HG03354 (cell line): ENCODE data around the gene KCTD19.
A peak's percentile ranks its signal among the peaks of the same experiment; 100 is the strongest.

Source experiments
- ATAC-seq: cut with Tn5 transposase; IDR thresholded peaks from one replicate; pipeline ENCODE4 v1.9.1; 2021; ENCODE audit warnings: mild to moderate bottlenecking; ENCODE audit not compliant: unreplicated experiment, poor library complexity, severe bottlenecking

Gene KCTD19

GRCh38 chr16:67264866-67265265, 61.7 kb downstream of the KCTD19 start:
- ATAC-seq: no peak

GRCh38 chr16:67264277-67264676, 62.3 kb downstream of the KCTD19 start:
- no peak for ATAC-seq

- no peak for ATAC-seq
Measured at GRCh38 chr16:67263201-67263600, 63.3 kb downstream of the KCTD19 start.

DNA sequence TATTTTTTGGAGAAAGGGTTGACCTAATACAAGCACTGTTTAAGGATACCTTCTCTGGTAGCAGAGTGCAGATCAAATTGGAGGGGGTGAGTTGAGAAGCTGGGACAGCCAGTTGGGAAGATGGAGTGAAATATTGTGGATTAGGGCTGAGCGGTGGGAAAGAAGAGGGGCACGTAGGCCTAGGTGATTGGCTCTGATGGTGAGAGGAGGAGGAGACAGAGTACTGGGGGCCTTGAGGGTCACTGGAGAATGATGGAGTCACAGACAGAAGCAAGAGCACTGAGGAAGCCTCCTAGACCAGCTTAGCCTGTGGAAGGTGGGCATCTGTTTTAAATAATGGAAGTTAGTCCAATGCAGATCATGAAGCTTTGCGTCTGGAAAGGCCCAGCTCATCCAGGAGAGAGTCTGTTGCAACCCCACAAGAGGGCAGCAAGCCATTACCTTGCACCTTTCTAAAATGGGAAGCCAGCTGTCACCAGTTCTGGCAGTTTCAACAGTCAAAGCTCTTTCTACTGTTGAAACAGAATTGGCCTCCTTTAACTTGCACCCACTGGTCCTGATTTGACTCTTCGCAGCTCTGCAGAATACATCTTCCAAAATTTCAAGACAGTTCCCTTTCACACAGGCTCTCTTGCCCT, 66.0 kb downstream of the KCTD19 start:
- ATAC-seq: no peak

DNA sequence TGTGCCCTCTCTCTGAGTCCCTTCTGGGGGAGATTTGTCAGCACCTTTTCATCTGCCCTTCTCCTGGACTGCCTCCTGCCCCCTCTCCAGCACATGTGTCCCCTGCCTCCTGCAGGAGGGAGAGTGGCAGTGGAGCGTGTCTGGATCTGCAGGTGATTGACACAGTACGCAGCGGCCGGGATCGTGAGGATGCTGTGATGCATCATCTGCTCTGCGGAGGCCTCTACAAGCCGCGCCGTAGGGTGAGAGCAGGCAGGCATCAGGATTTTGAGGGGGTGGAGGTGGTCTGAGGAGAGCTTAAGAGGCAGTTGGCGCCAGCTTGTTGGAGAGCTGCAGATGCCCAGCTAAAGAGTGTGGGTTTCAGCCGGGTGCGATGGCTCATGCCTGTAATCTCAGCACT, 66.8 kb downstream of the KCTD19 start:
- ATAC-seq: no peak

DNA sequence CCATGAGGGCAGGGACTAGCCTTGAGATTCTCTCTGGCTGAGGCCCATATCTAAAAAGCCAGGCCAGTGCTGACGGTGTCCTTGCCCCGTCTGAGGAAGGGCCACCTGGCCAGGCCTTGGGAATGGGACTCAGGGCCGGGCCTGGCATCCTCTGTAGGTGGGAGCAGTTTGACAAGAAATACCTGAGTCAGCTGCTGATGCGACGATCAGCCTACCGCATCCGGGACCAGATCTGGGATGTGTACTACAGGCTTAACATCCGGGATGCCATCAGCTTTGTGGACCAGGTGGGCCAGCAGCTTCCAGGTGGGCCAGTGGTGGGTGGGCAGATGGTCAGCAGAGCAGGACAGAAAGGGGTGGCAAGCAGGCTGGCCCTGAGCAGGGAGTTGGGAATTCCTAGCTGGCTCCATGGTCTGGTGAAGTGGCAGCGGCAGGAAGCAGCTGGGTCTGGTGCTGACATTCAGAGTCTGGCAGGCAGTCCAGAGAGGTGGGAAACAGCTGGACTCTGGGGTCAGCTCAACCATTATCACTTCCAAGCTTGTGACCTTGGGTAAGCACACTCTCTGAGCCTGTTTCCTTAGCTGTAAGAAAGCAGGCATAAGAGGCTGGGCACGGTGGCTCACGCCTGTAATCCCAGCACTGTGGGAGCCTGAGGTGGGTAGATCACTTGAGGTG, 68.2 kb downstream of the KCTD19 start:
- no peak for ATAC-seq

GRCh38 chr16:67257486-67258160, 68.9 kb downstream of the KCTD19 start:
- ATAC-seq: no peak

GRCh38 chr16:67256701-67257230, 69.8 kb downstream of the KCTD19 start:
- no peak for ATAC-seq

- ATAC-seq: no peak
Measured at GRCh38 chr16:67255553-67256221, 70.9 kb downstream of the KCTD19 start.

DNA sequence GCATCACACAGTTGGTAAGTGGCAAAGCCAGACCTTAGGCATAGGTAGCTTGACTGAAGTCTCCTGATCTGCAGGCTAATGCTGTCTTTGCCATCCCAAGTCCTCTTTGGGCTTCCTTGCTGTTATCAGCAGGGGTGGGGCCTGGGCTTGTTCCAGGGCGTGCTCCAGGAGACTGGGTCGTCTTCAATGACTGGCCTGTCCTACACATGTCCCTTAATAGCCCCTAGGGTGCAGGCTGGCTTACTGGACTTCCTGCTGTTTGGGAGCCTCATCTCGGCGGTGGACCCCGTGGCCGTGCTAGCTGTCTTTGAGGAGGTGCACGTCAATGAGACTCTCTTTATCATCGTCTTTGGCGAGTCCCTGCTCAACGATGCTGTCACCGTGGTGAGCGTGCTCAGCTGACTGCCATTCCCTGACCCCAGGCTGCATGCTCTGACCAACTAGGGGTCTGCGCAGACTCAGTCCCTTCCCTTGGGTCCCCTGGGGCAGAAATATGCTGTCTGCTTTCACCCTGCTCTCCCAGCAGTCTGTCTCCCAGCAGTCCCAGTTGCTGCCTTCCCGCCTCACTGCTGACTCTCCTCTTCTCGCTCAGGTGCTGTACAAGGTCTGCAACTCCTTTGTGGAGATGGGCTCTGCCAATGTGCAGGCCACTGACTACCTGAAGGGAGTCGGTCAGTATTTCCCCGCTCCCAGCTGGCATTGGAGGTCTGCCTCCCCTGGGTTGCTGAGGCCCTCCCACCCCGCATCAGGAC, 71.6 kb downstream of the KCTD19 start:
- ATAC-seq: no peak

DNA sequence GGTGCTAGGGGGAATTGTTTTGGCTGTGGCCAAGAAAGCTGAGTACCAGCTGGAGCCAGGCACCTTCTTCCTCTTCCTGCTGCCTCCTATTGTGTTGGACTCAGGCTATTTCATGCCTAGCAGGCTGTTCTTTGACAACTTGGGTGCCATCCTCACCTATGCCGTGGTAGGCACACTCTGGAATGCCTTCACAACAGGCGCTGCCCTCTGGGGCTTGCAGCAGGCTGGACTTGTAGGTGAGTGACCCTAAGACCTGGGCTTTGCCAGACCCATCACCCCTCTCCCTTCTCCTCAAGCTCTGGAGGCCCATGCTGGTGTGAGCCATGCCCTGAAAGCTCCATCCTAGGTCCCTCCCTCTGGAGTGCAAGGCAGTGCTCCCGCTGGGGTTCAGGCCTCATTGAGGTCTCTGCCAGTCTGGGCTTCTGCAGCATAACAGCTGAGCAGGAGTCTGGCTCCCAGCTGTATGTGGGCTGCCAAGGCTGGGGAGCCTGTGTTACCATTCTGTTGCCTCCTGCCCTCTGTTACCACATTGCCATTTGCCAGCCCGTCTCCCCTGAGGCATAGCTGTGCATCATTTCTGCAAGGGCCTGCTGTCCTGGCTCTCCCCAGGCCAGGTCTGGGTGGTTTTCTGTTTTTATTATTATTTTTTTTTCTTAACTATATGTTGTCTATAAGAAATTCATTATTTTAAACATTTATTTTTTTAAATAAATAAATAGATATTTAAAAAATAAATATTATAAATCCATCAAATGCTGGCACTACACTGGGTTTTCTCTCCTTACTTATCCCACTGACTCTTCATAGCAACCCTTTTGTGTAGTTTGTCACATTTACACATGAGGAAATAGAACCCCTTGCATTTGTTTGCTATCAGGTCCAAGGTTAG, 73.7 kb downstream of the KCTD19 start:
- ATAC-seq: no peak

- ATAC-seq: no peak
Measured at GRCh38 chr16:67250045-67250327, 76.6 kb downstream of the KCTD19 start.

DNA sequence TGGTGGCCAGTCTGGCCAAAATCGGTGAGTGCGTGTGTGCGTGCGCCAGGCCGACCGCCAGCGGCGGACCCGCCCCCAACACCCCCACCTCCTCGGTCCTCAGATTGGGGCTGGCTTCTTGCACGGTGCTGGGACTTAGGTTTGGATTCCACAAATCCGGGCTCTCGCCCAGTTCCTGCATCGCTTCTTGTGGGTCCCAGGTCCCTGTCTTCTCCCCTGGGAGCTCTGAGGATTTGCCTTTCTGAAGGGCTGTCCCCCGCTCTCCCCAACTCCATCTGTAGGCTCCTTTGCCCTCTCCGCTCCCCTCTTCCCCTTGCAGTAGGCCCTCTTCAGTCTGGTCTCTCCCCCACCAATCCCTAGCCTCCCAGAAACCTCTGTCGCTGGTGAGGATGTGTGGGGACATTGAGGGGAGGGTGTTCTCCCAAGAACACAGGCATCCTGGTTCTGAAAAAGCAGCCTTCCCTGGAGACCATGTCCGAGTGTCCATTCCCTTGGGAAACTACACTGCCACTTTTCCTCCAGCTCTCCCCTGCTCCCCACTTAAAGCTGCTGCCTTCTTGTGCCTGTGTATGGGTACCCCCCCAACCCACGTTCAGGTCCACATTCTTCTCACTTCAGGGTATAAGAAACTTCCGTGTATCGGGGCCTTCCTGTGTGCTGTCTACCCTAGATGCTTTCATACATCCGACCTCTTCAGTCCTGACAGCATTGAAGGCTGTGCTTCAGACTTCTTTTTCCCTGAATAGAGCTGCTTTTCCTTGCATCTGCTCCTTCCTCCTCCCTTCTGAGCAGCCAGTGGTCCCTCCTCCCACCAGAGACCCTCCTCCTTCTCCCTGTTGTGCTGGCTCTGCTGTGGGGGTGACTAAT, 77.1 kb downstream of the KCTD19 start:
- no peak for ATAC-seq

DNA sequence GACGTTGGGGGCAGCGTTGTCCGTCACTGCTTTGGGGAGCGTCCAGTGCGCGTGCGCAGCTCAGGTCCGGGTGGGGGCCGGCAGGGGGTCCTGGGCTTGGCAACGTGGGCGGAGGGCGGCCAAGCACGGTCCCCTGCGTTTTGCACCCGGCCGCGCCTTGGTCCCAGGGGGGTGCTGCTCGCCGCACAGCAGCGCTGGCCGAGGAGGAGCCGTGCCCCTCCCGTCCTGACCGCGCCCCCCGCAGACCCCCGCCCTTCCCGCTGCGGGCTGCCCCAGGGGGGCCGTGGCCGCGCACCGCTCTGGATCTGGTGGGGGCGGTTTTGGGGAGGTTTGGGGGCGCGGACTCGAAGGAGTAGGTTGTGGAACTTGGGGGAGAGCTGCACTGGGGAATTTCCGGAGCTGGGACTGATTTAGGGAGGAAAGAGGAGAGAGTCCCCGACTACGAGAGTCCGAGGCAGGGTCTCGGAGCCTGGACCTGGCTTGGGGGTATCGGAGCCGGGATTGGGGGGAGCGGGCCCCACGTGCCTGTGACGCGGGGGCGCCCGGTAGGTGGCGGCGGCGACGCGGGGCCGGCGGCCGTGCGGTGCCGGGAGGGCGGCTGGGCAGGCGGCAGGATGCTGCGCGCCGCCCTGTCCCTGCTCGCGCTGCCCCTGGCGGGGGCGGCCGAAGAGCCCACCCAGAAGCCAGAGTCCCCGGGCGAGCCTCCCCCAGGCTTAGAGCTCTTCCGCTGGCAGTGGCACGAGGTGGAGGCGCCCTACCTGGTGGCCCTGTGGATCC, 78.0 kb downstream of the KCTD19 start, which contains the start of gene SLC9A5:
SLC9A5 (plus strand) TSS at position 579 of the 777 bp plus-strand sequence; CDS start at position 615, 36 bp downstream.
- no peak for ATAC-seq

GRCh38 chr16:67248073-67248400, 78.5 kb downstream of the KCTD19 start:
- no peak for ATAC-seq

DNA sequence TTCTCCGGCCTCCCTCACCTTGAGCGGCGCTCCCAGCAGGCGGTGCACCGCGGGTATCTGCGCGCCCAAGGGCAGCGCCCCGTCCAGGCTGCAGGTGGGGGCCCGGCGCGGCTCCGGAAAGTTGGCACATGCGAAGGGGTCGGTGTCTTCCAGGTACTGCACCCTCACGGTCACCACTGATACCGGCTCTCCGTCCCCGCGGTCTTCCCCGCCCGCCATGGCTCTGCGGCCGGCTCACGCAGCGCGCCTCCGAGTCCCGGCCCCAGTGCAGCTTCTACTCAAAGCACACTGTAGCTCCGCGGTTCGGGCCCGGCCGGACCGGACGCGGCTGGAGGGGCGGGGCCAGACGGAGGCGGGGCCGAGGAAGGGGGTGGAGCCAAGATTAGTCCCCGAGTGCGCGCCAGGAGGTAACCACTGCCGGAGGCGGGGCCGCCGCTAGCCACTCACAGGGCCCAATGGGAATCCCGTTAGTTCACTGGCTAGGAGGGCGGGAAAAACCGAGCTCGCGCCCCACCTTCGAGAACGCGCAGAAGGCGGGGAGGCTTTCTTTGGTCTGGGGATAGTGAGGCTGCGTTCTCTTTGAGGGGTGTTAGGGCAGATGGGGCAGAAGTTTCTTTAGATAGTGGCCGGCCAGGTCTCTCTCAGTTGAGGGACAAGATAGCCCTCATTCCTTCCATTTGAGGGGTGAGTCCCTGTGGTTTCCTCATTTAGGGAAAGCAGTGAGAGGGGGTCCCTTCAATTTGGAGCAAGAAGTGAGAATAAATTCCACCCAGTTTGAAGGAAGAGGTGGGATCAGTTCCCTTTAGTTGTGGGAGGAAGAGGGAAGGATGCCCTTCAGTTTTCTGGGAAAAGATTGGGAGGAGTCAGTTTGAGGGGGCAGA, 79.1 kb downstream of the KCTD19 start, which contains the start of gene FHOD1:
FHOD1 (minus strand) TSS at position 290 of the 881 bp plus-strand sequence; CDS start at position 219, 71 bp downstream.
- peak; percentile 50 for ATAC-seq
